GM19023 (cell line): ENCODE data around the gene XYLT1.

Source experiments
- ATAC-seq: cut with Tn5 transposase; IDR thresholded peaks from one replicate; pipeline ENCODE4 v1.9.1; 2021; ENCODE audit warnings: mild to moderate bottlenecking, moderate library complexity; ENCODE audit not compliant: unreplicated experiment

XYLT1 gene

DNA sequence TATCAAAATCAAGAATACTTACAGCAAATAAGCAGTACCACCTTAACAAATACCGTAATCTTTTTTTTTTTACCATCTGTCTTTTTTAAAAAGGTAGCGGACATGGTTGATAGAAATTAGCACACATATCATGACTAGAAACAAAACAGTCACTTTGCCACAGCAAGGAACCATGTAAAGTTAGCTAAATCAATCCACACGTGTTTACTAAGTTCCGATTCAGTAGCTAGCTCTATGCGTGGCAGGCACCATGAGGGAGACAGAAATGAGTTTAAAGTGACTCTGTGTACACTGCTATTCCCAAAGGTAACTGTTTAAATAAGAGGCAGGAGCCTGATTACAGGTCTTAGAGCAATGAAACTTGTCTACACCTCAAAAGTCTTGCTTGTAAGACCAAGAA, 108.6 kb downstream of the XYLT1 start:
- ATAC-seq: no peak

DNA sequence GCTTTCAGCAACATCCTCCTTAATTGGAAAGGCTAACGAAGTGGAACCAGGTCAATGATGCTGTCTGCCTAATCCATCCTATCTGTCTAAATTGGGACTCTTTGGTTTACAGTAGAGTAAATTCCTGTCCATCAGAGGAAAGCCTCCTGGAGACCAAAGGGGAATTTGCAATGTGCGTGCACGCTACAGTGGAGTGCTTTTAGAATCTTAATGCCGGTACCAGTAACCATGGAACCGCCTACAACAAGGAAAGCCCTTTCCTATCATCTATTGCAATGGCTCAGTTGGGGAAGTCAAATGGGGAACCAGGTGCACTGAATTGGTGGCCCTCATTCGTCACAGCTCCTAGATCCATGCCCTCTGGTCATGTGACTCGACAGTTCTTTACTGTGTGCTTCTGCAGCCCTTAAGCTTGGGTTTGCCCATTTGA, 110.1 kb downstream of the XYLT1 start:
- no peak for ATAC-seq

DNA sequence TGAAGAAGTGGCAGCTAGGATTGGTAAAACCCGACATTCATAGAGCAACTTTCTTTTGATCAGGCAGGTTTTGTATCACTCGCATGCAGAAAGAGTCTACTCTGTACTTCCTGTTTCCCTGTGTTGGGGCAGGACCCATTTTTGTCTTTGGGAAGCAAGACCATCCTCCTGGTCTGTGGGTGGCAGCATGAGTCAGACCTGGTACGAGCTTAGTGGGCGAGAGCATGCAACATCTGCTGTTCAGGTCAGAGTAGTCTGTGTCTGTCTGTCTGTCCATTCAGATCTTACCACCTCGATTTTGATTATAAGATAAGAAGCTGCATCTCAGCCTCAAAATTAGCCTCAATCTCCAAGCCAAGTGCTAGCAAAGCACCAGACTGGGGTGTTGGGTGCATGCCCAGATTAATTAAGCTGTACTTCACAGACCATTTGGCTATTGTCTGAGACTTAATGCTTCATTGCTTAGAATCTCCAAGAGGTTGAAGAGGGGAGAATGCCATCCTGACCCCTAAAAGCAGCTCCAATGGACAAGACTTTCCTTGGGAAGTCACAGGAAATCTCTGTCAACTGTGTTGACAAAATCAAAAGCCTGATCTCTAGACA, 110.9 kb downstream of the XYLT1 start:
- no peak for ATAC-seq

DNA sequence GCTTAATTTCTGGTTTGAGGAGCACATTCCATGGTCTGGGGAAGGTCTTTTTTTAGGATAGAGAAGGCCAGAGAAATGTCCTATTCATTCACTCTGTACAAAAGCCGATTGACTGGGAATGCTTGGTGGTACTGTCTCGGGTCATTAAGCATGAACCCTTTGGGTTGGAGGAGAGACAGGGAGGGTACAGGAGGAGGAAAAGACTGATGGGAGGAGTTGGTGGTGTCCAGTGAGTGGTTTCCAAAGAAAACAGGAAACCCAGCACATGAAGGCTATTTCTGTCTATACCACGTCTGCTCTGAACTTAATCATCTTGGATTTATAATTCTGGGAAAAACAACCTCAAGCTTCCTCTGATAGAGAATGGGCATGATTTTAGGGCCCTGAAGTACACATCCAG, 111.9 kb downstream of the XYLT1 start:
- ATAC-seq: no peak

DNA sequence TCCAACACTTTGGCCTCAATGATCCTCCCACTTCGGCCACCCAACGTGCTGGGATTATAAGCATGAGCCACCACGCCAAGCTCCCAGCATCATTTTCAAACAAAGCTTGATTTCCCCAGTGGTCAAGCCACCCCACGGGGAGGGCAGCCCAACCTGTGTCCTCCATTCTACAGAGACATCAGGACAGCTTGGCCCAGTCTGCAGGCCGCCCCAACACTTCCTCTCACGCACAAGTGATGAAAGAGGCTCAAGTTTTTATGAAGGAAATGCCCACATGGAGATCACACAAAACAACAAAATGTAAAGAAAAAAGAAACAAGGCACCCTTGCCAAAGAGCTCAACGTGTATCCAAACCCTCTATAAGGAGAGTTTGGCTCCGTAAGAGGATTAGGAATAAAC, 112.4 kb downstream of the XYLT1 start:
- ATAC-seq: no peak

DNA sequence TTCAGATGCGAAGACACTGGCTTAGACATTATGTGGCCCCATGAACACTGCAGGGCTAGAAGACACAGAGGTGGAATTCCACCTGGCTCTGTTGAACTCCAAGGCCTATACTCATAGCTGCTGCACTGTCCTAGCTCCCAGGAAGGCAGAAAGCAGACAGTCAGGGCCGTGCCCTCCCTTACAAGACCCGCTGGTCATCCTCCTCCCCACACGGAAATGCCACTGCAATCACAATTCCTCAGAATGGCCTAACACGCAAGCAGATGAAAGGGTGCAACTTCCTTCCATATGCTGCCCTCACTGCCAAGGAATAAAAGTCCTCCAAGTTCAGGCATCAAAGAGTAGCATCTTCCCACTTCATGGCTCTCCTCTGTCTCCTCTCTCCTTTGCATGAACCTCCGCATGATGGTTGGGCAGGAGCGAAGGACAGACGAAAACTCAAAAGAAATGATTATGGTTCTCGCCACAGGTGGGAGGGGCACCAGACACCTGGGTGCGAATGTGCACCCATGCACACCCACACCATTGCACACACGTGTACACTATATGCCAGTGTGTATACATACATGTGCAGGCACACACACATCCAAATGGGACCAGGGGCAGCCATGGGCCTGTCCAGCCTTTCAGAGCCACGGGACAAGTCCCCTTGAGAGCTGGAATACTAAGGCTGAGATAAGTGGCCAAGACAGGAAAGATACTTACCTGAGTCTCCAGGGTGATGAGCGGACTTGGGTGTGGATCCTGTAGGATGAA, 113.3 kb downstream of the XYLT1 start:
- ATAC-seq: no peak

DNA sequence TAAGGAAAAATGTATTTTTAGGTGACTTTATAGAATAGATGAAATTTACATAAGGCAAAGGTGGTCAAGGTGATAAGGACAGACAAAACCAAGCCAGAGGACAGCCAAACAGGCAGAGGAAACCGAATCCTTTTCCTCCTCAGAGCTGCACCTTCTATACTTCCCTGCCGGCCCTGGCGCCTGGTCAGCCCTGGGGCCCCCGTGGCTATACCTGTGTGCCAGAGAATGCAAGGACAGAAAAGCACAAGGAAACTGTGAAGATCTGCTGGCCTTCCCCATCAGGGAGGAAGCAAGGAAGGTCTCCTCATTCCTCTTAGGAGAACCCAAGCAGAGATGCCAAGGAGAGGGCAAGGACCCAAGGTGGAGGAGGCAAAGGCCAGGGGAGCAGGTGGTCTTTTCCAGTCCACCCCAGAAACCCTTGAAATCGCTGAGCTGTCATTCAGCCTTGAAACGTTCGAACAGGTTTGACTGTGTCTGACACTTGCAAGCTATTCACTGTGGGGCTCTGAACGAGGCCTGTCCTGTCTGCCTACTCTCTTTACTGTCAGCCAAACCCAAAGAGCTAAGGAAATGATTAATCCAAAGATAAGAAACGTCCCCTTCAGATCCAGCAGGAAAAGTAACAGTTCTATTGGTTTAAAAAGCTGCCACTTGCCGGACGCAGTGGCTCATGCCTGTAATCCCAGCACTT, 114.4 kb downstream of the XYLT1 start:
- no peak for ATAC-seq

DNA sequence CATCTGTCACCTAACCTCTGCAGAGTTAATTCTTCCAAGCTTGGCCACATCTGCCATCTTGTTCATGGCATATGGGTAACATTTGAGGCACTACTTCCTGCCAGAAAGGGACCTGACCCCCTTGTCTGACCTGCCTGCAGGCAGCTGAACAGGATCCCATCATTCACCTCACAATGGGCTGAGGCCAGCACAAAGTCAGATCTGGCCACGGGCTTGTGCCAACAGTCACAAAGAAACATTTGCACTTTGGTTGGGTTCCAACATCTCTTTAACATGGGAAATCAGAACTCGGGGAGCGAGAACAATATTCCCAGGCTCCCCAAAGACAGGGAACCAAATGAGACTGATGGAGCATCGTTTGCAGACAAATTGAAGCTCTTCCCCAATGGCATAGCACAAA, 116.1 kb downstream of the XYLT1 start:
- ATAC-seq: no peak

DNA sequence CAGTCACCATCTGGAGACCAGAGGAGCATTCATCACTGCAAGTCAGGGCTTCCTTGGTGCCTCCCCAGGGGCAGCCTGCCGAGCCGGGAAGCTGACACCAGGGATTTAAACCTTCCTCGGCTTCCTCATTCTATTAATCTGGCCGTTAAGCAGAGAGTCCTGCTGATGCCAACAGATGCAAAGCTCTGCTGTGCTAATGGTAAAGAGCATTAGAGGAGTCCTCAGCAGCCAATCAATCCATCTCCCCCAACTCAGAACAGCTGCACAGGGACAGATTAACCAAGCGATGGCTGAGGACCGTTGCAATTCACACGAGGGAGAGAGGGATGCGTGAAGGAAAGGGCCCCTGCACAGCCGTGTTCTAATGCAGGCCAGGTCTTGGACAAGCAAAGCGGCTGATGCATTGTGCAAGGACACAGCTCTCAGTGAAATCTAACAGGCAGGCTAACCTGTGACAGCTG, 116.6 kb downstream of the XYLT1 start:
- no peak for ATAC-seq

DNA sequence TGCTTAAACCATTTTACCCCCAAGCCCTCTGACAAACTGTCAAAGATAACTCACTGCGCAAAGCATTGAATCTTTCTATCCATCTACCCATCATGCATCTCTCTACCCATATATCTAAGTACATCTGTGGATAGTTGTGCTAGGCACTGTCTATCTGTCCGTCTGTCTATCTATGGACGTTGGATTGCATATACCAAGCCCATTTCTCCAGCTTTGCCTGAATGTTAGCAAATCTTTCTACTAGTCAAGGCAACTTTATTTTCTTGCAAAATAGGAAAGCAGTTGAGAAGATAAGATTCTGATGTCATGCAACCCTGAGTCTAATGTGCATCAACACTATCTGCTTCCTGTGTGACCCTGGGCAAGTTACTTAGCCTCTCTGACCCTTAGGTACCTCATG, 117.2 kb downstream of the XYLT1 start:
- no peak for ATAC-seq

DNA sequence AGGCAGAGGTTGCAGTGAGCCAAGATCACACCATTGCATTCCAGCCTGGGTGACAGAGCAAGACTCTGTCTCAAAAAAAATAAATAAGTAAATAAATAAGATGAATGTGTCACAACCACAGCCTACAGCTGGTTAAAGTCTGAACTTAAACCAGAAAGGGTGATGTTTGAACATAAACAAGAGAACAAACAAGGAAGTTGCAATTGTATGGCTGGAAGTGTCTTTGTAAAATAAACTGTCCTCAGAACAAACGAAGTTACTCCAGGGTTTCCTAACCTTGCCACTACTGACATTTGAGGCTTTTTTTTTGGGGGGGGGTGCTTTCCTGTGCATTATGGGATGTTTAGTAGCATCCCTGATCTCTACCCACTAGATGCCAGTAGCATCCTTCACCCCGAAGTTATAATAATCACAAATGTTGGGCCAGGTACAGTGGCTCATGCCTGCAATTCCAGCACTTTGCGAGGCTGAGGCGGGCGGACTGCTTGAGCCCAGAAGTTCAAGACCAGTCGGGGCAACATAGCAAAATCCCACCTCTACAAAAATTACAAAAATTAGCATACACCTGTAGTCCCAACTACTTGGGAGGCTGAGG, 119.2 kb downstream of the XYLT1 start:
- ATAC-seq: no peak

DNA sequence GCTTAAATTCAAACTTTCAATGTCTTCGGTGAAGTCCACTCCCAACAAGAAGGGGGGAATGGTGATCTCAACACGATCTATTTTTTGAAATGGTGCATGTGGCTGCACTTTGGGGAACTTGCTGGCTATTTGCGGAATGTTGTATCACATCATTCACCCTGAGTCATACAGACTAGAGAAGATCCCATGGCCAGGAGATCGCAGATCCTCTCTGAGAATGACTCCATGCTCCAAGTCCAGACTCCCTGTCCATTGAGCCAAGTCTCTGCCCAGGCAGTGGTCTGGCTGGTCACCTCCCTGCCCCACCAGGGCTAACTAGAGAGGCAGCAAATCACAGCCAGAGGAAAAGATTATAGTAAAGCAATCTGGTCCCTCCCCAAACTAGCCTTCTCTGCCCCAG, 120.6 kb downstream of the XYLT1 start:
- ATAC-seq: no peak

DNA sequence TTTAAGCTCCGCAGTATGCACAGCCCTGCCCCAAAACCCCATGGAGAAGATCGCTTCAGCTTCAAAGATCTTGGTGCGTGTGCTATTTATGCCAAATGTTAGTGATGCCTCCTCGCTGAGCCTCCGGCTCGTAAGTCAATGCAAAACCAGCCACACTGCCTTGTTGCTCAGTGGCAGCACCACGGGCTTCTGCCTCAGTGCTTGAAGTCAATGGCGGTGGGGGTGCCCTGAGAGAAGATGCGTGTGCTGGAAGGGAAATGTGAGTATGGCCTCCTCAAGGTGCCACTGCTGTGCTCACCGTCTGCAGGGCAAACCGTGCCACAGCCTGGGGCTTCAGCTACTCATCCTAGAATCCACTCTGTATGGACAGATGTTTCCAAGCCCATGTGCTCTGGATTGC, 121.9 kb downstream of the XYLT1 start:
- no peak for ATAC-seq

DNA sequence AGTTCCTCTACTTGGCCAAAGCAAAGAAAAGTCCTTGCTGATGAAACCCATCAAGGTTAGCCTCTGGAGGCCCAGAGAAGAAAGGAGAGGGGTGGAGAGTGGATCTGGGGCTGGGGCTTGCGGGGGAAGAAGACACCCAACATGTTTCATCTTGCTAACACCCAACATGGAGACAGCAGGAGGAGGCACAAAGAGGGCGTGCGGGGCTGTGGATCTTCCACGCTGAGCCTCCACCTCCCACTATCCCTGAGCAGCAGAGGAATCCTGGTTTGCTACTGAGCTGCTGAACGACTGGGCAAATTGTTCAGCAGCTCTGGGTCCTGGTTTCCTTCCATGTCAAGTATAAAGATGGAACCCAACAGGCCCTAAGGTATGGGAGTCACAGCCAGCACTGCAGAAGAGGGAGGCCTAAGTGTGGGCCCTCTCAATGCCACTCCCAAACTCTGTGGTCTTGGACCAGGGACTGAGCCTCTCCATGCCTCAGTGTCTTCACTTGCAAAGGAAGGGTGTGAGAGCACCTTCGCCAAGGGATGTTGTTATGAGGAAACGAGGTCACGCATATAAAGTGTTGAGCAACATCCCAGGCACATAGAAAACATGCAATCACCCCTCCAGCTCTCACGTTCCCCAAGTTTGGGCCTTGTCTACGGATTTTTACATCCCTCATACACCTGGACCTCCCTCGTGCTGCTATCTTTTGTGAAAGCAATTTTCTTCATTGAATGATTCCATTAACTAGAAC, 122.5 kb downstream of the XYLT1 start:
- ATAC-seq: no peak

DNA sequence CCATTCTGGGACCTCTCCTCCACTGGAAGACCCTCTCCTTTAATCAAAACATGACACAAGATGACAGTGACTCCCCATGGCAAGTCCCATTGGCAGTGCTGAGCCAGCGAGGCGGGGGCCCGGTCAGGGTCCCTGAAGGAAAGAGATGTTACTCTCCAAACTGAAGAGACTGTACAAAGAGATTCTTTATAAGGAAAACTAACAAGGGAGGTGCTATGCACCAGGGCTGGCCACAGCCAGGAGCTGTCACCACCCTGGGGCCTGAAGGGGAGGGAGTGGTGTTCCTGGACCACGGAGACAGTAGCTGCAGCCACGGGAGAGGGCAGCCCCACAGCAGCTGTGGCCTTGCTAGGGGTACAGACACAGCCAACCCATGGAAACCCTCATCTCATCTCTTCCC, 123.1 kb downstream of the XYLT1 start:
- no peak for ATAC-seq

DNA sequence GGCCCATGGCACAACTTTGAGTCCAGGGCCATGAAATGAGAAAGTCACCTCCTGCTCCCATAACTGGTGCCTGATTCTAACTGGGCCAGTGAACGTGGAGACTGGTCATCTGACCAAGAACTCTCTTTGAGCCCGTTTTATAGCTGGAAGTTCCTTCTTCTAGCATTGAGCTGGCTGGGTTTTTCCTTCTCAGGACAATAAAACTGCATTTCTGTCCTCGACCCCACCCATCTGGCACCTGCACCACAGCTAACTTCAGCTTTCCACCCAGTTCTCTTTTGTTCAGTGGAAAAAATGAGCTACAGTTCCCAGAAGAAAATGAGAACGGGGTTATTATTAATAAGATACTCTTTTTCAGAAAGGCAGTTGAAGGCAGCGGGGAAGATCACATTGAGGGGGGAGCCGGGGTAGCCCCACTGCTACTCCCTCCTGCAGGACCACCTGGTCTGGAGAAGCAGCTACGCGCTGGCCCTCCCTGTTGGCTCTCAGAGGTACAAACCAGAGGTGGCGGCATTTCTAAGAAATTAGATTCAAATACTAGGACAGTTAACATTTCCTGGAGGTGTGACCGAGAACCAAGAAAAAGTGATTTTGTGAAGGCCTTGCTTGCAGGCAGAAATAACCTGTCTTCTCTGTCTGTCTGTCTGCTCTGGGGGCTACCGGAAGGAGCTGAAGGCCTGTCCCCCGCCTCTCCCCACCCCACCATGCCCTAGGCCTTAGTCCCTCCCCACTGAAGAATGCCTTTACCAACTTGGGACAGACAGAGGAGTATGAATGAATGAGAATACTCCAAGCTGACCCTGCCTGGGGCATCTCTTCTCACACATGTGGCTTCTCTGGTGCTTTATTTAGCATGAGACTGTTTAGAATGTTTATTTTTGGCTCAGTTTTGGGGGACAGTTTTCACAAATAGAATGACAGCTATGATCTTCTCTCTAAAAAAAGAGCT, 123.9 kb downstream of the XYLT1 start:
- no peak for ATAC-seq

DNA sequence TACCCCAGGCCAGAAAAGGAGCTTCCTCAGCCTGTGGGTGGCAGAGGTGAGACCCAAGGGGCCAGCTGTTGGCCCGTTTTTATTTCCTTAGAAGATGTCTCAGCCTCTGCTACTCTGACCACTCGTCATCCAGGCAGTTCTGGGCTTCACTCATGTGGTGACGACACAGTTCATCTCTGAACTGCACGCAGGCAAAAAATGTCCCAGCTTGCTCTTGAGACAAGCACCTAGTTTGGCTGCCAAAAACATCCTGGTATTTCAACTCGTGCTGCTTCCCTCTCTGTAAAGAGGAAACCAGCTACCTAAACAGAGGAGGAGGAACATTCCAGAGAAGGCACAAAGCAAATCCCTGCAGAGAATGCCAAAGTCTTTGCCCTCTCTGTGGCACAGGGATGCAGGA, 125.7 kb downstream of the XYLT1 start:
- no peak for ATAC-seq

DNA sequence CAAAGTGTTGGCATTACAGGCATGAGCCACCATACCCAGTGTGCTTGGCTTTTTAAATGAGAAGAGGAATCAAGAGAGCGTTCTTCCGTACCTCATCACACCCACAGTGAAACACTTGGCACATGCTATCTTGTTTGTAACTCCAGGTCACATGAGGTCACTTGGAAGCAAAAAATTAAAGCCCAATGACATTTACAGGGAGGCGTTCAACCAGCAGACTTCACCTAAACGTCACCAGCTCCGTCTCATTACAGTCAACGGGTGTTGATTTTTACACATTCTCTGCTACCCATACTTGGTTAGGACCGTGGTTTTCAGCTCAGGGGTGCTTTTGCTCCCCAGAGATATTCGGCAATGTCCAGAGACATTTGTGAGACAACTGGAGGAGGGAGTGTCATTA, 127.0 kb downstream of the XYLT1 start:
- ATAC-seq: no peak

DNA sequence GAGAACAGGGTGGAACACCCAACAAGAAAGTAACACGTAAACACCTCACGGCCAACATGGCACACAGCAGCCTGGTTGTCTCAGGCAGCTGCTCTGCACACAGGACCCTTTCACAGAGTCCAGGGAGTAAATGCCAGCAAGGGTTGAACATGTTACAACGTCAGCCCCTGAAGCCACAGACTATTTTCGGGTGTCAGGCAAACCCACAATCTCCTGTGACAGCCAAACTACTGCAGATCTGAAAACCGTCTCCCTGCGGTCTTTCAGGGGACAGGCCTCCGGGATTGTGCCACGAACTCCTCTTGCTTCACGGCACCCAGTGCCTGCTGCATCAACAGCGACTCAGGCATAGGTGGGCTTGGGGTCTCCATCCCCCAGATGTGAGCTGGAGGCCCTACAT, 127.7 kb downstream of the XYLT1 start:
- ATAC-seq: no peak

DNA sequence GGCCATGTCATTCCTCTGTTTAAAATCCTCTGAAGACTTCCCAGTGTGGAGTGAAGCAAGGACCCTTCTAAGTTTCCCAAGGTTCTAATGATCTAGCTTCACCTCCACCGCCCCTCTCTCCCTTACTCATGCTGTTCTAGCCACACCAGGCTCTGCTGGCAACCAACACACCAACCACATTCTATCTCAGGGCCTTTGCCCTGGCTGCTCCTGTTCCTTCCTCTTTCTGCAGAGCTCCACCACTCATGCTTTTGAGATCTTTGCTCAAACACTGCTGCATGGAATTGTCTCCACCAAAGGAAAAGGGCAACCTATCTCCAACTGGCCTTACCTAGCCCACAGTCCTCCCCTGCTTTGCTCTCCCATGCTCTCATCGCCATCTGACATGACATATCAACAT, 128.7 kb downstream of the XYLT1 start:
- no peak for ATAC-seq
